Adipose tissue (tissue), 3 donors: ENCODE measurements around the gene KIF5C. TPM values are rescaled to one million over a fixed set of nuclear protein-coding genes. Genes with fewer than 3 reads are reported as not detected.
"Not testable (repeated sequence)": the region's sequence is repeated elsewhere in the genome, so short reads cannot be mapped to it uniquely, and the experiment has no call there.

Experiments
- H3K27ac ChIP-seq: one replicate; pipeline ENCODE4 v1.5.1; 2013; ENCODE audit warnings: low read depth, low read length
- WGBS, 3 donors: extraction: QIAGEN DNeasy Blood & Tissue Kit; methylation state at CpG; one replicate each; pipeline ENCODE4 v1.1.7; 2013; 5-methylcytosine and 5-hydroxymethylcytosine counted together
- polyA plus RNA-seq, 3 donors: library from polyadenylated mRNA; stranded (reverse); fragments of 200-250 nt; gene quantifications; one replicate each; pipeline ENCODE4 v1.2.3, GENCODE V29; 2013
- donor health status: healthy with polysubstance abuse.
- donor health status: Bipolar disorder and iron deficiency.
- donor health status: healthy.

The KIF5C gene
- 1 to 10 TPM in 2 of 3 donors, under 1 TPM in 1; 0.51 to 1.7 (median 1.2) TPM for polyA plus RNA-seq

- 0 to 2% (median 1%) methylated on average over 31 to 39 of the region's 39 CpGs for WGBS, 3 donors
- no peak within 1 kb of the TSS for H3K27ac ChIP-seq
These were observed at the start of gene KIF5C for GRCh38 chr2:148874868-148875341. Gene KIF5C, plus strand, starts transcription at chr2:148875227. Its CDS starts 391 bp downstream, at chr2:148875618.

DNA sequence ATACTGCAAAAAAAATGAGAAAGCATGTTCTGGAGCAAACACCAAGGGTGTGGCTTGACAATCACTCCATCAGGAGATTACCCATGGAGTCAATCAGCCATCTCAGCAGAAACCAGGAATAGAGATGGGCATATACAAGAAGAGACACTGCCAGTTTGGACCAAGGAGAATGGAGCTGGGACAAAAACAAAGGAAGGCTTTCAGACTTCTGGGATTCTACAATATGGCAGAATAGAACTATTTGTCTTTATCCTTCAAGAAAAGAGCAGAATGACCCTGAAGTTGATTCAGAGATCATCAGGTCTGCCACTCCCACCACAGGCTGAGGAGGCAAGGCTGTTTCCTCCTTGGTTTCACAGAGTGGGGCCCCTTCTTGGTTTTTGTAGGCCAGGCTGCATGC, 48.2 kb upstream of the KIF5C start:
- H3K27ac ChIP-seq = no peak overlapping the region

GRCh38 chr2:148828941-148829340, 46.1 kb upstream of the KIF5C start:
- WGBS, 3 donors = 70 to 73% (median 71%) methylated on average over 2 of the region's 2 CpGs
- no peak overlapping the region for H3K27ac ChIP-seq

DNA sequence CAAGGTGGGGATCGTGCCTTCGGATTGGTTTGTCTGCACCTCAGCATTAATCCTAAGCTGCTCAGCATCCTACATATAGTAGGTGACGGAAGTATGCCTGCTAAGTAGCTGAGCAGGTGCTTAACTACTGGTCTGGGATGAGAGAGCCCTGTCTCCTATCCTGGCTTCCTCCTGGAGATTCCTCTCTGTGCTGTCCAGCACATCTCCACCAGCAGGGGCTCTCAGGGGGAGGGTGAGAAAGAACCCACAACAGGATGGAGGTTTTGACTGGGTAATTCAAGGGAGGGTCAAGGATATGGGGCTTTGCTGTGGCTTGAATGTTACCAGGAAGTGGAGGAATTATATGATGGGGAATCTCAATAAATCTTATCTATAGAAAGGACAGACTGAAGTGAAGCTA, 45.4 kb upstream of the KIF5C start:
- no peak overlapping the region for H3K27ac ChIP-seq
- 78 to 81% (median 80%) methylated on average over 3 of the region's 3 CpGs for WGBS, 3 donors

DNA sequence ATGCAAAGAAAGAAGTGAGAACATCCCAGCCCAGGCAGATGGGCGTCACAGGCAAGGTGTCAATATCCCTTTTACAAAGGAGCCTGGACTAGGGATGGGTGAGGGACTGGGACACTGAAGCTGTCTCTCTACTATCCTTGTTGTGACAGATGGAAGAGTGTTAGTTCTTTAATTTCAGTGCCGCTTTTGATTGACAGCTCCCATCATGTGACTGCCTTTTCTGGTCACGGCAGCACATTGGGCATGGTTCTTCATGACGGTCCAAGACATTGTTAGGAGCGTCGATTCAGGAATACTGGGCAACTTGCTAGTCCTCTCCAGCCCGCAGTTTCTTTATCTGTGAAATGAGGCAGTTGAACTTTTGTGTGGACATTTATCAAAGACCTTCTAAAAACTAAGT, 42.4 kb upstream of the KIF5C start:
- 85 to 92% (median 87%) methylated on average over 7 of the region's 7 CpGs for WGBS, 3 donors
- no peak overlapping the region for H3K27ac ChIP-seq

DNA sequence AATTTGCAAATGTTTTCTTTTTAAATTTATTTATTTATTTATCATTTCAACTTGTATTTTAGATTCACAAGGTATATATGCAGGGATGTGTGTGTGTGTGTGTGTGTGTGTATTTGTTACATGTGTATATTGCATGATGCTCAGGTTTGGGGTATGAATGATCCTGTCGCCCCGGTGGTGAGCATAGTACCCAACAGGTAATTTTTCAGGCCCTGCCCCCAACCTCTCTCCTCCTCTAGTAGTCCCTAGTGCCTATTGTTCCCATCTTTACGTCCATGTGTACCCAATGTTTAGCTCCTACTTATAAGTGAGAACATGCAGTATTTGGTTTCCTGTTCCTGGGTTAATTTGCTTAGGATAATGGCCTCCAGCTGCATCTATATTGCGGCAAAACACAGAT, 33.0 kb upstream of the KIF5C start:
- no peak overlapping the region for H3K27ac ChIP-seq
- WGBS, 3 donors = 59 to 89% (median 84%) methylated on average over 4 of the region's 4 CpGs

- no peak overlapping the region for H3K27ac ChIP-seq
- WGBS, 3 donors = 67 to 85% (median 81%) methylated on average over 1 of the region's 1 CpG
These were observed 26.9 kb upstream of the KIF5C start for GRCh38 chr2:148848146-148848545.

DNA sequence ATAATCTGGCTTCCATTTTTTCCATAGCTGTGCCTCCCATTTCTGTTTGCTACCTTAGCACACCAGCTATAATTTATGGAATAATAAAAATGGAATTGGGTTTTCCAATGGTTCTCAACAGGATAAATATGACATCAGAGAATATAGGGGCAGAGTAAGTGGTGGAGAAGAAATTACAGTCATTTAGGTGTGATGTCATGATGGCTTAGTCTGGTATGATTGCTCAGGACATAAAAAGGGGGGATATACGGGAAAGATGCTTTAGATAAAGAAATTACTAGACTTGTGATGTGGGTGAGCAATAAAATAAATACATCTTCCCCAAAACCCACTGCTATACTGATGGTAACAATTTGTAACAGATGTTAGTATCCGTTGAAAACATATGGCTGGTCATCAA, 21.6 kb upstream of the KIF5C start:
- H3K27ac ChIP-seq = no peak overlapping the region
- 73 to 76% (median 75%) methylated on average over 2 of the region's 2 CpGs for WGBS, 3 donors

DNA sequence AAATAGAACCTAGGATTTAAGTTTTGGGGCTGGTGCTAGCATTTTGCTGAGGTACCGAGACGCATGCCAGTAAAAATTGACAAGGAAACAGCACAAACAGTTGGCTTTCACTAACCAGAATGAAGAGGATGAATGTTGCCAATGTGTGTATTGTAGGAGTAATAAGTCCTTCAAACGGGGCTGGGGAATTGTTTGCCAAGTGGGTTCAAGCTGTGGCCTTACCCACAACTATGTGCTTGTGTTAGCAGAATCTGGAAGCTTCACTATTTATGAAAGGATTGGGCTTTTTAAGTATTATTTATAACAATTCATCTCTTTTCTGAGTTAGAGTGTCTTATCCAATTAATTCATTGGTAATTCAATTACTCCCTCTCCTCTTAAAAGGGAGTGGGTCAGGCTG, 15.0 kb upstream of the KIF5C start:
- WGBS, 3 donors = 61 to 72% (median 67%) methylated on average over 3 of the region's 3 CpGs
- H3K27ac ChIP-seq = no peak overlapping the region

DNA sequence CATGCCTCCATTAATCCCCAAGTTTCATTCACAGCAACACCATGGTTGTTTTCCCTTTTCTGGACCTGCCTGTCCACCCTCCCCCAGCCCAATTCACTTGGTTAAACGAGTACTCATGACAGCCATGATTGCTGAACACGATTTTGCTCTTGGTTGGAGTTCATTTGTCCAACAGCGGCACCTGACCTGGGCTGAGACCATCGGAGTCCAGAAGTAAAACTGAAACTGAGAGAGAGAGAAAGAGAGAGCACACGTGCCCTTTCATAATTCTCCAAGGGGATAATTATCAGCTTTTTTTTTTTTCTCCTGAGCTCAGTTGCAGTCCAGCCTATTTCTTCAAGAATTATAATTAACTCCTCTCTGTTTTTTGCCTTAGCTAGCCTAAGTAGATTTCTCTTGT, 13.7 kb upstream of the KIF5C start:
- no peak overlapping the region for H3K27ac ChIP-seq
- WGBS, 3 donors = 82% methylated on average over 5 of the region's 5 CpGs

DNA sequence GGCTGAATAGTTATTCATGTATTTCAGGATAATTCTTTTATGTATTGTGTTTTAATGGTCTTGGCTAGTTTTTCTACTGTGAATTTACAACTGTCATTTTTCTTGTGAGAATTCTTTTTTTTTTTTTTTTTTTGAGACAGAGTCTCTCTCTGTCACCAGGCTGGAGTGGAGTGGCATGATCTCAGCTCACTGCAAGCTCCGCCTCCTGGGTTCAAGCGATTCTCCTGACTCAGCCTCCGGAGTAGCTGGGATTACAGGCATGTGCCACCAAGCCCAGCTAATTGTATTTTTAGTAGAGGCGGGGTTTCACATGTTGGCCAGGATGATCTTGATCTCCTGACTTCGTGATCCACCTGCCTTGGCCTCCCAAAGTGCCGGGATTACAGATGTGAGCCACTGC, 12.5 kb upstream of the KIF5C start:
- 82 to 93% (median 91%) methylated on average over 6 of the region's 6 CpGs for WGBS, 3 donors
- H3K27ac ChIP-seq = not testable (repeated sequence)

DNA sequence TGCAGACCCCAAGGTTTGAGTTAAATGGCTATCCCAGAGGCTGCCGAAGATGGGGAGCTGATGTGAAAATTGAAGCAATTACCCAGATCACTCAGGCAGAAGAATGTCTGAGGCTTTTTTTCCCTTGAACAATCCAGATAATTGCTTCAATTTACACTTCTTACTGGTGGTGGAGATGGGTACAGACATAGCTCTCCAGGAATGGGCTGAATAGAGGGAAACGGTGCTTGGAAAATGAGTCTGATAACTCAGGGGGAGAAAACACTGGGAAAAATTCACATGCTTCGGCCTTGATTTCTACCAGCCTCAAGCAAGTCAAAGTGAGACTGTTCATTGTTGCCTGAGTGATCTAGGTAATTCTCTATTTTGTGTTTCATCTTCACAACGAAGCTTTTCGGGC, 9.5 kb upstream of the KIF5C start:
- no peak overlapping the region for H3K27ac ChIP-seq
- 86 to 90% (median 87%) methylated on average over 5 of the region's 5 CpGs for whole genome bisulfite sequencing, 3 donors

GRCh38 chr2:148866091-148866490, 8.9 kb upstream of the KIF5C start:
- no peak overlapping the region for H3K27ac ChIP-seq
- 65 to 71% (median 71%) methylated on average over 4 of the region's 4 CpGs for WGBS, 3 donors

- 61 to 77% (median 72%) methylated on average over 4 of the region's 4 CpGs for WGBS, 3 donors
These were observed 7.8 kb upstream of the KIF5C start for GRCh38 chr2:148867079-148867769.

DNA sequence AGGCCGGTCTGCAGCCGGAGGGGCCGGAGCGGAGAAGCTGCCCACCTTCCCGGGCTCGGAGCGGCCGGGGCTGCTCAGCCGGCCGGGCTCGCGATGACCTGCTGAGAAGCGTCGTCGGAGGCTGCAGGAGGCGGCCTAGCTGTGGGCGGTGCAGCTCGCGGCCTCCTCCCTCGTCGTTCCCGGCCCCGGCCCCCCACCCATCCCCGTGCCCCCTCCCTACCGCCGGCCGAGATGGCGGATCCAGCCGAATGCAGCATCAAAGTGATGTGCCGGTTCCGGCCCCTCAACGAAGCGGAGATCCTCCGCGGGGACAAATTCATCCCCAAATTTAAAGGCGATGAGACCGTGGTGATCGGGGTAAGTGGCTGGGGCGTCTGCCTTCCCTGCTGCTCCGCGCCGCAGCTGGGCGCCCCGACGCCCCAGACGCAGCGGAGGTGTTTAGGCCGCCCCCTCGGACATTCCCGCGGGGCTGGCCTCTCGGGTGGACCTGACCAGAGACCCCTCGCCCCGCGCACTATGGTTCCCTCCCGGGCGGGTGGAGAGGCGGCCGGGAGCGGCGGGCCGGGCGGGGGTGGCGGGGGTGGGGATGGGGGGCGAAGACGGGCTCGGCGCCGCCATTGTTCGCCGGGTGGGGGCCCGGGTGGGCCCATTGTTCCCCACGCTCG, 492 bp downstream of the KIF5C start:
- no peak overlapping the region for H3K27ac ChIP-seq

More at GRCh38 chr2:148867079-148867769, 7.8 kb upstream of the KIF5C start:
- no peak overlapping the region for H3K27ac ChIP-seq

GRCh38 chr2:148876202-148876594, 1.2 kb downstream of the KIF5C start:
- 1 to 5% (median 3%) methylated on average over 25 of the region's 25 CpGs for WGBS, 3 donors

More for the DNA sequence above, 492 bp downstream of the KIF5C start:
- 1 to 2% (median 1%) methylated on average over 63 to 73 of the region's 74 CpGs for WGBS, 3 donors

DNA sequence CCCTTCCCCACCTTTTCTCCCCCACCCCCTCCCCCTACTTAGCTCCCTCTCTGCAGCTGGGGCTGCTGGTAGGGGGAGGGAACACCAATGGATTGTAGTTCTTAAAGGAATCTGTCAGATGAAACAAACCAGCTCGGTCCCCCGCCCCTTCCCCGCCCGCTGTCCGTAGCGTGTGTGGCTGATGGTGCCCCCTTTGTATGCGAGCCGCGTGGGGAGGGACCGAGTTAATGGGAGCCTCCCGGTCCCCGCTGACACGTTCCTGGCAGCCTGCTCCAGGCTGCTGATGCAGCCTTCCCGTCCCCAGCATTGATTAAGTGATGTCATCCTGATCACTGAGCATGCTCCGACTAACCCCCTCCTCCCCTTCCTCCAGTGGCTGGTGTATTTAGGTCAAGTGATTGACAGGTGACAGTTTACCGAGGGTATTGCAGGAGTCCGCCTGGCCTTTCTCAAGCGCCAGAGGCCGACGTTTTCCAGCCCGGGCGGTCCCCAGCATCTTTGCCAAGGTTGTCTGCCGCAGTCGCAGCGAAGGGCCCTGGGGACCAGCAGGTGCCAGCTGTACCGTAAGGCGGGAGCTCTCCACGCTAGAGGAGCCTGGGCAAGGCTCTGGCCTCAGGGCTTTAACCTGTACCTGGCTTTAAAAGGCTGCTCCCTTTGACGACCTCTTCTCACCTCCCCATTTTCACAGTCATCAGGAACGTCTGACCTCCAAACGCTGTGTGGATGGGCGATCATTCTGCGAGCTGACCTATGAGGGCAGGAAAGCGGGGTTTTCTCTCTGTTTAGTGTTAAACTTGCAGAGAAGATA, 1.8 kb downstream of the KIF5C start:
- H3K27ac ChIP-seq = no peak overlapping the region
- 7 to 12% (median 11%) methylated on average over 32 to 34 of the region's 34 CpGs for WGBS, 3 donors

More at GRCh38 chr2:148876202-148876594, 1.2 kb downstream of the KIF5C start:
- H3K27ac ChIP-seq = no peak overlapping the region

GRCh38 chr2:148877403-148877740, 2.3 kb downstream of the KIF5C start:
- WGBS, 3 donors = 8 to 21% (median 21%) methylated on average over 1 of the region's 1 CpG

GRCh38 chr2:148880636-148881035, 5.6 kb downstream of the KIF5C start:
- H3K27ac ChIP-seq = no peak overlapping the region
- WGBS, 3 donors = 65 to 88% (median 86%) methylated on average over 2 of the region's 2 CpGs

More at GRCh38 chr2:148877403-148877740, 2.3 kb downstream of the KIF5C start:
- no peak overlapping the region for H3K27ac ChIP-seq
